DMS153 treated with DMSO at 0.1 percent for 48 hours (cell line): ENCODE measurements around the gene SOCS6.
"Not testable (repeated sequence)": the region's sequence is repeated elsewhere in the genome, so short reads cannot be mapped to it uniquely, and the experiment has no call there.

Source experiments
- DNase-seq: peaks from one replicate; lab custom pipeline; 2025; ENCODE audit not compliant: unreplicated experiment; lab: John Stamatoyannopoulos, UW

The SOCS6 gene

GRCh38 chr18:70354771-70355170, 65.9 kb downstream of the SOCS6 start:
- no peak for DNase-seq

- no peak for DNase-seq
These were observed 67.0 kb downstream of the SOCS6 start for GRCh38 chr18:70355620-70356385.

- DNase-seq: not testable (repeated sequence)
These were observed 69.2 kb downstream of the SOCS6 start for GRCh38 chr18:70358105-70358406.

- no peak for DNase-seq
These were observed 70.2 kb downstream of the SOCS6 start for GRCh38 chr18:70359071-70359470.

- DNase-seq: no peak
These were observed 73.4 kb downstream of the SOCS6 start for GRCh38 chr18:70362258-70362657.

GRCh38 chr18:70363861-70364260, 75.0 kb downstream of the SOCS6 start:
- DNase-seq: no peak

GRCh38 chr18:70365361-70365760, 76.5 kb downstream of the SOCS6 start:
- DNase-seq: no peak

- DNase-seq: no peak
These were observed 77.3 kb downstream of the SOCS6 start for GRCh38 chr18:70366174-70366573.

GRCh38 chr18:70366670-70367069, 77.8 kb downstream of the SOCS6 start:
- DNase-seq: no peak

GRCh38 chr18:70367344-70367743, 78.5 kb downstream of the SOCS6 start:
- DNase-seq: not testable (repeated sequence)

- no peak for DNase-seq
These were observed 80.1 kb downstream of the SOCS6 start for GRCh38 chr18:70368903-70369302.

GRCh38 chr18:70370762-70371733, 82.2 kb downstream of the SOCS6 start:
- no peak for DNase-seq

GRCh38 chr18:70371908-70372307, 83.1 kb downstream of the SOCS6 start:
- DNase-seq: no peak

- DNase-seq: no peak
These were observed 83.7 kb downstream of the SOCS6 start for GRCh38 chr18:70372450-70373041.

GRCh38 chr18:70373042-70373519, 84.2 kb downstream of the SOCS6 start:
- no peak for DNase-seq

- DNase-seq: no peak
These were observed 85.3 kb downstream of the SOCS6 start for GRCh38 chr18:70374154-70374553.

GRCh38 chr18:70376137-70376913, 87.5 kb downstream of the SOCS6 start:
- DNase-seq: no peak

- no peak for DNase-seq
These were observed 88.0 kb downstream of the SOCS6 start for GRCh38 chr18:70376914-70377258.

- DNase-seq: no peak
These were observed 88.5 kb downstream of the SOCS6 start for GRCh38 chr18:70377317-70377799.

GRCh38 chr18:70377857-70378701, 89.2 kb downstream of the SOCS6 start:
- DNase-seq: no peak
